ENCODE data around the gene RPTOR.

DNA sequence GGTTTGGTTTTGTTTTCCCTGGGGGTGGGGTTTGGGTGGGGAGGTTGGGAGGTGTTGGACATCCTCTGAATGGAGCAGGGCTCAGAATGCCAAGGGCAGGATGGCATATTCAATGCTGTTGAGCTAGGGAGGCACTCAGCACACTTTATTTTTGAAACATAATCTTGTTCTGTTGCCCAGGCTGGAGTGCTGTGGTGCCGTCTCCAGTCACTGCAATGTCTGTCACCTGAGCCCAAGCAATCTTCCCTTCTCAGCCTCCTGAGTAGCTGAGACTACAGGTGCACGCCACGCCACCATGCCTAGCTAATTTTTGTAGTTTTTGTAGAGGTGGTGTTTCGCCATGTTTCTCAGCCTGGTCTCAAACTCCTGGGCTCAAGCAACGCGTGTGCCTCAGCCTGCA lies 186.1 kb downstream of the RPTOR start:
- TF ChIP-seq EZH2 (IDR thresholded peaks at IDR 0.05; ENCODE audit: low read length), result no peak
- no peak for TF ChIP-seq CTCF (optimal IDR thresholded peaks at IDR 0.05 in 1 of 3, IDR thresholded peaks at IDR 0.05 in 1 of 3, conservative IDR thresholded peaks at IDR 0.05 in 1 of 3; ENCODE audit: extremely low read depth in 1 of 3, insufficient read depth in 2 of 3, low read length in 3 of 3)

All from keratinocyte (primary cell).